ENCODE results near the gene EP400. TPM values are rescaled to one million over a fixed set of nuclear protein-coding genes. Genes with fewer than 3 reads are reported as not detected.
"Not testable (repeated sequence)": the region's sequence is repeated elsewhere in the genome, so short reads cannot be mapped to it uniquely, and the experiment has no call there.

Gene EP400
- total RNA-seq, 1 donor from 2014 or later, result 43.2 TPM

- DNase-seq (ENCODE audit: low spot score), result no peak
Observed at GRCh38 chr12:132081423-132081822, 131.7 kb downstream of the EP400 start.

- no peak for DNase-seq (ENCODE audit: low spot score)
Observed at GRCh38 chr12:132083614-132083940, 133.8 kb downstream of the EP400 start.

GRCh38 chr12:132083941-132084620 is 134.3 kb downstream of the EP400 start:
- DNase-seq (ENCODE audit: low spot score), result peak; percentile 98

GRCh38 chr12:132084621-132085290 is 135.0 kb downstream of the EP400 start:
- DNase-seq (ENCODE audit: low spot score), result peak; percentile 96

GRCh38 chr12:132085291-132085635 is 135.5 kb downstream of the EP400 start:
- no peak for DNase-seq (ENCODE audit: low spot score)

- no peak for DNase-seq (ENCODE audit: low spot score)
Observed at GRCh38 chr12:132089407-132089910, 139.7 kb downstream of the EP400 start.

GRCh38 chr12:132094269-132094891 is 144.6 kb downstream of the EP400 start:
- DNase-seq (ENCODE audit: low spot score), result no peak

GRCh38 chr12:132095520-132096409 is 146.0 kb downstream of the EP400 start:
- no peak for DNase-seq (ENCODE audit: low spot score)

- DNase-seq (ENCODE audit: low spot score), result peak; percentile 69
Observed at GRCh38 chr12:132099739-132100138, 150.0 kb downstream of the EP400 start.

GRCh38 chr12:132100306-132101065 is 150.7 kb downstream of the EP400 start:
- peak; percentile 86 for DNase-seq (ENCODE audit: low spot score)

GRCh38 chr12:132102297-132102696 is 152.6 kb downstream of the EP400 start:
- DNase-seq (ENCODE audit: low spot score), result no peak

GRCh38 chr12:132103072-132103471 is 153.3 kb downstream of the EP400 start:
- not testable (repeated sequence) for DNase-seq (ENCODE audit: low spot score)

GRCh38 chr12:132103542-132104308 is 154.0 kb downstream of the EP400 start:
- DNase-seq (ENCODE audit: low spot score), result no peak

- no peak for DNase-seq (ENCODE audit: low spot score)
Observed at GRCh38 chr12:132105467-132105866, 155.7 kb downstream of the EP400 start.

GRCh38 chr12:132106921-132107320 is 157.2 kb downstream of the EP400 start:
- DNase-seq (ENCODE audit: low spot score), result no peak

GRCh38 chr12:132108211-132108832 is 158.6 kb downstream of the EP400 start:
- no peak for DNase-seq (ENCODE audit: low spot score)

GRCh38 chr12:132109741-132110140 is 160.0 kb downstream of the EP400 start:
- no peak for DNase-seq (ENCODE audit: low spot score)

- no peak for DNase-seq (ENCODE audit: low spot score)
Observed at GRCh38 chr12:132110677-132111076, 160.9 kb downstream of the EP400 start.

- no peak for DNase-seq (ENCODE audit: low spot score)
Observed at GRCh38 chr12:132111654-132112304, 162.0 kb downstream of the EP400 start.

Measured in mesenteric fat pad (tissue), 1 donor.